NK-92 (cell line): ENCODE data around the gene MAN1A2.
"Not testable (repeated sequence)": the region's sequence is repeated elsewhere in the genome, so short reads cannot be mapped to it uniquely, and the experiment has no call there.

Source experiments
- DNase-seq: peaks from one replicate; lab custom pipeline; 2025; ENCODE audit not compliant: unreplicated experiment; lab: John Stamatoyannopoulos, UW

MAN1A2 gene

DNA sequence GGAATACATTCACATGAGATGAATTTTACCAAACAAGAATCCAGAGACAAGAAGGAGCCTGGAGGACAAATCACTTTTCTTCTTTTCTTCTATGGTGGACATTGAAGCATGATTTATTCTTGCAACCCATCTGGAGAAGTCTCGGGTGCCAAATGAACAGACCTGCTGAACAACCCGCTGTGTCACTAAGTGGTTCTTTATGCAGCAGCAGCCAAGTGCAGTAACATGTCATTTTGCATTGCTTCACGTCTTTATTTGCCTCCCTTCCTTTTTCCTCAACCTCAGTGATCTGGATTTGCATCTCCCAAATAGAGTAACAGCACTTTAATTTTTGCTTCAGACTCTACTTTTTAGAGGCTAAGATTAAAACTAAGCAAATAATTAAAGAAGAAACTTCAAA, 188.6 kb downstream of the MAN1A2 start:
- no peak for DNase-seq

DNA sequence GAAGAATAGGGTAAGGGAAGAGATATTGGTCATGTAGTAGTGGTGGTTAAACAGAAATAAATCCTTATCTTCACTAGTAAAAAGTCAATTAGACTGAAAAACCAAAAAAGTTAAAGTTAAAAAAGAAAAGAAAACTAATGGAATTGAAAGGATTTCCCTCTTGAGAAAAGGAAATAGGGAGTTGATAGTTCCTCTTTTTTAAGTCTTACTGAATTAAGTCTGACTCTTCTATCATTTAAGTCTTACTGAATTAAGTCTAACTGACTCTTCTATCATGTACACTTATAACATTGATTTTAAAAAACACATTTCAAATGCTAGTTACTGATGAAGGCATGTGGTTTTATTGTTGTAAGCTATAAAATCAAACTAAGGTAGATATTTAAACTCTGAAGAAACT, 189.1 kb downstream of the MAN1A2 start:
- DNase-seq: no peak

DNA sequence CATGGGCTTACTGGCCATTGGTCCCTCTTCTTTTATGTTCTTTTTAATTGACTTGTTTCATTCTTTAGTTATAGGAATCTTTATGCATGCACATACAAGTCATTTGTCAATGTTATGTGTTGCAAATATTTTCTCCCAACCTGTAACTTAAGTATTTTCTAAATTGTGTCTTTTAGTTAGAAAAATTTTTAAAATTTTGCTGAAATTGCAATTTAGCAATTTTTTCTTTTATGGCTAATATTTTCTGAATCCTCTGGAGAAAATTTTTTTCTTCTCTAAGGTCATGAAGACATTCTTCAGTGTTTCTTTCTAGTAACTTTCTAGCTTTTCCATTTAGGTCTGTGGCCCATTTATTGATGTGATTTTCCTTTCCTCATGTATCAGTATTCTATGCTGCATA, 189.7 kb downstream of the MAN1A2 start:
- DNase-seq: no peak

DNA sequence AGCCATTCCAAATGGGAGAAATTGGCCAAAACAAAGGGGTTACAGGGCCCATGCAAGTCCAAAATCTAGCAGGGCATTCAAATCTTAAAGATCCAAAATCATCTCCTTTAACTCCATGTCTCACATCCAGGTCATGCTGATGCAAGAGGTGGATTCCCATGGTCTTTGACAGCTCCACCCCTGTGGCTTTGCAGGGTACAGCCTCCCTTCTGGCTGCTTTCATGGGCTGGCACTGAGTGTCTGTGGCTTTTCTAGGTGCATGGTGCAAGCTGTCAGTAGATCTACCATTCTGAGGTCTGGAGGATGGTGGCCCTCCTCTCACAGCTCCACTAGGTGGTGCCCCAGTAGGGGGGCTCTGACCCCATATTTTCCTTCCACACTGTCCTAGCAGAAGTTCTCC, 191.2 kb downstream of the MAN1A2 start:
- not testable (repeated sequence) for DNase-seq

DNA sequence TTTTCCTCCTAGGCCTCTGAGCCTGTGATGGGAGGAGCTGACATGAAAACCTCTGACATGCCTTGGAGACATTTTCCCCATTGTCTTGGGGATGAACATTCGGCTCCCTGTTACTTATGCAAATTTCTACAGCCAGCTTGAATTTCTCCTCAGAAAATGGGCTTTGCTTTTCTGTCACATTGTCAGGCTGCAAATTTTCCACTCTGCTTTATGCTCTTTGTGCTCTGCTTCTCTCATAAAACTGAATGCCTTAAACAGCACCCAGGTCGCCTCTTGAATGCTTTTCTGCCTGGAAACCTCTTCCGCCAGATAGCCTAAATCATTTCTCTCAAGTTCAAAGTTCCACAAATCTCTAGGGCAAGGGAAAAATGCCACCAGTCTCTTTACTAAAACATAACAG, 191.9 kb downstream of the MAN1A2 start:
- DNase-seq: no peak

DNA sequence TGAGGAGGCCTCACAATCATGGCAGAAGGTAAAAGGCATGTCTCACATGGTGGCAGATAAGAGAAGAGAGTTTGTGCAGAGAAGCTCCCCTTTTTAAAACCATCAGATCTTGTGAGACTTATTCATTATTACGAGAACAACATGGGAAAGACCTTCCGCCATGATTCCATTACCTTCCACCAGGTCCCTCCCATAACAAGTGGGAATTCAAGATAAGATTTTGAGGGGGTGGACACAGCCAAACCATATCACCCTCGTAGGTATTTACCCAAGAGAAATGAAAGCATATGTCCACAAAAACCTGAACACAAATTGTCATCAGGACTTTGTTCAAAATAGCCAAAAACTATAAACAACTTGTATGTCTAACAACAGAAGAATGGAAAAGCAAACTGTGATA, 192.7 kb downstream of the MAN1A2 start:
- no peak for DNase-seq

DNA sequence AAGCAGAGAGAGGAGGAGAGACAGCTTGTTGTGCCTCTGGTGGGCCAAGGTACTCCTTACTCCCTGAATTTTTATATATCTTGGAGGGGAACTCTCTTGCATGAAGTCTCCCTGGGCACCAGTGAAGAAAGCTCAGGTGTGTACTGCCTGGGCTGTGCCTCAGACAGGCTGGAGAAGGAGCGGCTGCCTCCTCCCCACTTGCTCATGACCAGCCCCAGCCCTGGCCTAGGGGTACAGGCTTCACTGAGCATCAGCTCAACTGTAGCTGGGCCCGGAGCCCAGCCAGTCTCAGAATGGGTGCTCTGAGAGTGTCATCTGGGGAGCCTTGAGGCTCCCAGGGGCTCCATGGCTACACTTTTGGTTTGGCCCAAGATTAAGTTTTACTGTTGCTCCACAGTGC, 193.8 kb downstream of the MAN1A2 start:
- DNase-seq: no peak

DNA sequence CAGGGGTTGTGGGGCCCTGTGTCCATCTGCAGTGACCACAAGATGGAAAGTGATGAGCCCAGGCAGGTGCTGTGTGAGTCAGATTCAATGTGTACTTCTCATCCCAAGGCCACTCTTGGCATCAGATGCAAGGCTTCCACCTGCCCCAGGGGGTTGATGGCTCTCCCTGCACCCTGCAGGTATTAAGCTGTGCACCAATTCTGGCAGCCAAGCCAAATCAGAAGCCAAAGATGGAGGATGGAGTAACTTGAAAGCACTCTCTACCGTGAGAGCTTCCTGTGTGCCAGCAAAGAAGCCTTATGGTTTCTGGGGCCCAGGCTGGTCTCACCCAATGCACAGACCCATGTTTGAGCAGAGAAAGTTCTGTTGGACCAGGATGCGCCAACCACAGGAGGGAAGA, 194.3 kb downstream of the MAN1A2 start:
- DNase-seq: no peak

DNA sequence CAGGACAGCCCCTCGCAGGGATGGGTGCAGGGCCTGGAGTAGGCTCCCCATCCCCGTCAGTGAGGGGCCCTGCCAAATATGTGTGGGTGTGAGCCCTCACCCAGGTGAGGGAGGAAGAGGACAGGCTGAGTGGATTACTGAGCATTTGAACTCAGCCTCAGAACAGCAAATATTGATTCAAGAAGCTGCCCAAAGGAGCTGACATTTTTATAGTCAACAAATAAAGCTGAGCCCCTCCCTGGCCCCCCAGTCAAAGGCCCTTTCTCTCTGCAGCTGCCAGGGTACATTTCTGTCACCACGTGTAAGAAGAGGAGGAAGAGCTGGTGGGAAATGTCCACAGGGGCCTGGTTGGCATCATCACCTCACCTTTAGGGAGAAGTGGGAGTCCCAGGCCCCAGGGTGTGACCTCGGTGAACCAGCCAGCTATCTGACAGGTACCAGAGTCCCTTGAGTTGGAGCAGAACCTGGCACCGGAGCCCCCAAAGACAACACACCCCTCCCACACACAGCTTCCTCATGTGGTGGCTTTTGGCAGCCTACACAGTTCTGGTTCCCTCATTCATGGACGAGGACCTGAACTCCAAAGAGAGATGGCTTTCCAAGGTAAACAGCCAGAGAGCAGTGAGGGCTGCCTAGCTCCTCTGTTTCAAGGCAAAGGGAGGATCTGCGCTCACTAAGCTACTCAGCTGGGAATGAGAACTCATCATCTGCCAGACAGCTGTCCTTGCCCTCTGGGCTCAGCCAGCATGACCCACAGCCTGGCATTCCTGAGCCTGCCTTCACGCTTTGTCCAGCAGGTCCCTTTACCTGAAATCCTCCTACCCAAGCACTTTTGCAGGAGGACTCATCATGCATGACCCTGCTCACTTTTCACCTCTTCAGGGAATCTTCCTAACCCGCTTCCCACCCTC, 195.6 kb downstream of the MAN1A2 start:
- no peak for DNase-seq

DNA sequence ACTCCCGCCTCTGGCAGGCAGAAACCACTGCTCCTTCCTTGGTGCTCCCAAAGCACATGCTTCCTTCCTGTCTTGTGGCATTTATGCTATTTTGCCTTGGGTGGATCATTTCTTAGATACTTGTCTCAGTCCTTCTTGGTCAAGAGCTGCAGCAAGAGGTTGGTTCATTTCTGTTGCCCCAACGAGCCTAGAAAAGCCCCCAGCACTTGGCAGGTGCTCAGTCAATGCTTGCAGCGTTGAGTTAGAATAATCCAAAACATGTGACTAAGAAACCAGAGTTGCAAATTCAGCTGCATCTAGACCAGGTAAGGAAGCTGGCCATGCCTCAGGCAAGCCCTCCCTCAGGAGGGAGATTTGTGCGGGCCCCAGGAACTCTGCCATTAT, 196.2 kb downstream of the MAN1A2 start:
- DNase-seq: no peak

DNA sequence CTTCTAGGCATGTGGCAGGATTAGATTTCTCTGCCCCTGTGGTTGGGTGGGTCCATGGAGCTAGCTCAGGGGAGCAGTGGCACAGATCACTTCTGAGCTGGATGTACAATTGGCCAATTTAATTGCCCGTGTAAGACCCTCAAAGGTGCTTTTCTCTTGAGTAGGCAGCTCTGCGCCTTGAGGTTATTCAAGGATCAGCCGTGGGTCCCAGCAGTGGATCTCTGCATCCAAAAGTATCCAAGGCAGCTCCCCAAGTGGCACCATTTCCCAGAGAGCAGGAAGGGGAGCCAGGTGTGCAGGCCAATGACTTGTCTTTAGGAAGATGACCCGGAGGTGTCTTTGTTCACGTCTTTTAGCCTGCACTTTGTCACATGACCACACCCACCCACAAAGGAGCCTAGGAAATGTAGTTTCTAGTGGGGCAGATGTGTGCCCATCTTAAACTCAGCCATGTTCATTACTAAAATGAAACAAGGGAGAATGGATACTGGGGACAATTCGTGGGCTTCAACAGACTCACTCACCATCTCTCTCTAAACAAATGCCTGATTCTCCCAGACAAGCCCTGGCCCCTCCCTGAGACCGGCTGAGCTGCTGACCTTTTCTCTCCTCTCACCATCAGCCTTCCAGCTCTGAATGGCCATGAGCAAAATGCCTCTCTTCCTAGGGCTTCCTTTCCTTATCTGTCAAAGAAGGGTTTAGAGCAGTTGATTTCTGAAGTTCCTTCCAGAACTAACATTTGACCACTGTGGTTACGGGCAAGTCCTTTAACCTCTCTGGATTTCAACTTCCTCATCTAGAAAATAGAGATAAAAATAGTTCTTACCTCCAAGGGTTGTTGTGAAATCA, 197.2 kb downstream of the MAN1A2 start:
- no peak for DNase-seq

DNA sequence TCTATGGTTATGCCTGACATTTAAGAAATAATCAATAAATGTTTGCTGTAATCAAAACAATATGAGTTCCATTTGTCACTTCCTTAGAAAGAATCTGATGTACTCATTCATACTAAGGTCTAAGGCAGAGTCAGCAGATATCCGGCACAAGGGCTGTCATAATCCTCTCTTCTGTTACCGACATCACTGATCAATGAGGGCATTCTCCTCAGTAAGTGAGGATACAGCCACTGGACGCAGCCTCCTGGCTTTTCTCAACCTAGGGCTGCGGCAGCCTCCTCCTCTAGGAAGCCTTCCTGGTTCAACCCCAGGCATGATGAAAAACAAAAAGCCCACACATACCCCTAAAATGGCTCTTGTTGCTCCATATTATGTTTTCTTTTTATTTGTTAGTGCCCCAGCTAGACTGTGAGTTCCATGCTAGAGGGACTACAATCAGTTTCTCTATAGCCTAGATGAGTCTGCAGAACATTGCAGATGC, 197.9 kb downstream of the MAN1A2 start:
- DNase-seq: no peak

DNA sequence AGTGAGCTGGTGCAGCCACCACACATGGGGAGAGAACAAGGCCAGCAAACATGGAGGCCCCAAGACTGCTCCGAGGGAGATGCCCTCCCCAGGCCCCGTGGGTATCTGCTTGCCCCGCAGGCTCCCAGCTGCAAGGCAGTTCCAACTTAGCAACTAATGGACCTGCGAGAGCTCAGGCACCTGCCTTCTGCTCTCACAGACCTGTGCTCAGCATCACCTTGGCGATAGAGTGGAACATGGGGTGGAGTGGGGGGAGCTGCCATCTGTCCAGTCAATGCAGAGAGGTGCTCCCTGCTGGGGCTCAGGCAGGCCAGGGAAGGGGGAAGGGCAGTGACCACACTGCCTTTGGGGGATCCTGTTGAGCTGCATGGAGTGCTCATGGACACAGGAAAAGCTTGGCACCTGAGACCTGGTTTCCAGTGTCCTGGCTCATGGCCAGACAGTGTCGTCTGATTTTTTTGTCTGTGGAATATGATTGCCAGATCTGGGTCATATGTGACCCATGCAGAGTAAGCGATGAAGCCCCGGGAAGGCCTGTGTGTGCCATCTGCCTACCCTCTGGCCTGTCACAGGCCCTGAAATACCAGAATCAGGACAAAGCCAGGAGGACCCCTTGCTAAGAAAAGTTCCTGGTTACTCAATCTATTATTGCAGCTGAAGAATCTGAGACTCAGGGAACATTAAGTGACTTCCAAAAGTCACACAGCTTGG, 198.7 kb downstream of the MAN1A2 start:
- no peak for DNase-seq

DNA sequence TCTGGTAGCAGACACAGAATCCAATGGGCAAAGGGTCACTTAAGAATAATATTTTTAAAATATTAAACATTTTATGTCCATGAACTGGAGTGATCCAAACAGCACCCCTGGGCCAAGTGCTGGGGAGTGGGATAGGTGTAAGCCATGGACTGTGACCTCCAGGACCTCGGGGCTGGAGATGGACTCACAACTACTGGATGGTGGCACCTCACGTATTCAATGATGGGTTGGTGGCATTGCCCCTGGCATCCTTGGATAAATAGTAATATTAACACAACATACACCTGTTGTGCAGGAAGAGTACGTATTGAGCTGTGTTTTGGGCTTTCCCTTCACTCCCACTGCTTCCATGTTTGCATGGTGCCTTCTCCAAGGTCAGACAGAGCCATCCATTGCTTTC, 199.3 kb downstream of the MAN1A2 start:
- DNase-seq: no peak

DNA sequence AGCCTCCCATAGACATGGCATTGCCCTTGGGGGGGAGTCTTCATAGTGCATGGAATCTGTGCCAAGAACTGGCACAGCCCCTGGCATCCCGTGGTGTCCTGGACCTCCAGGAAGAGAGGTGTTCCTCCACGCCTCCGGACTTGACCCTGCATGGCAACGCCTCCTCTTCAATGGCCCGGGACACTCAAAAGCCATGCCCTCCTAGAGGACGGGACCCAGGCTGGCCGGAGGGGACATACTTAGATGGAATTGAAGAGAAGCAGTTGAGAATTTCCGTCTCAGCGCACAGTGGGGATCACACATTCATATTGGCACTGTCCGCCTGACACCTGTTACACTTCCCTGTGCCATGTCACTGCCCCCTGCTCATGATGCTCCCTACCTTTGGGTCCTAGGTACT, 200.2 kb downstream of the MAN1A2 start:
- DNase-seq: no peak

DNA sequence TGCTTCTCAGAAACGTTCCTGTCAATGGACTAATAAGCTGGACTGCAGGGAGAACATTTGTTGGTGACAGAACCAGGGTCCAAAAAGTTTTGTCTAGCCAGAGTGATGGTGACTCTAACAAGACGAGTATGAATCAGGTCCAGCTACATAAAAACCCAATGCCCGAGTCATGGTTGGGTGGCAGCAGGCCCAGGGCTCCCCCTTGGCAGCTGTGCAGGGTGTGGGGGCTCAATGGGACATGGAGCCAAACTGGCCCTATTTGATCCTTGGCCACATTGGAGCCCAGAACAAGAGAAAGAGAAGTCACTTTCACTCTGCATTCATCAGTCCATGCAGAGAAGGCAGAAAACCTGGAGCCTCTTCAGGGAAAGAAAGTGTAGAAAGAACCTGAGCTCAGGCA, 200.7 kb downstream of the MAN1A2 start:
- DNase-seq: no peak

DNA sequence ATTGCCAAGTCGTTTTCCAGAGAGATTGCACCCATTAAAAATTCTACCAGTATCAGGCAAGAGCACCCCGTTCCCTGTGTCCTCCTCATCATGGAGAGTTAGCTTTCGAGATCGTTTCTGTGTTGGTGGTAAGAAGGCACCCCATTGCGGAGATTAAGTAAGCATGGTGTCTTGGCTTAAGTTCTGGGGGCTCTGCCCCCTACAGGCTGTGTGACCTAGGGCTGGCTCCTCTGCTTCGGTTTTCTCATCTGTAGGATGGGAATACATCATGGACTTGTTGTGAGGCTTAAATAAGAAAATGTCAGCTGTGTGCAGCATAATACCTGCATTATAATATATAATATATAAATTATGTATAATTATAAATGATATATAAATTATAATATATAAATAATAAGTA, 201.8 kb downstream of the MAN1A2 start:
- no peak for DNase-seq

DNA sequence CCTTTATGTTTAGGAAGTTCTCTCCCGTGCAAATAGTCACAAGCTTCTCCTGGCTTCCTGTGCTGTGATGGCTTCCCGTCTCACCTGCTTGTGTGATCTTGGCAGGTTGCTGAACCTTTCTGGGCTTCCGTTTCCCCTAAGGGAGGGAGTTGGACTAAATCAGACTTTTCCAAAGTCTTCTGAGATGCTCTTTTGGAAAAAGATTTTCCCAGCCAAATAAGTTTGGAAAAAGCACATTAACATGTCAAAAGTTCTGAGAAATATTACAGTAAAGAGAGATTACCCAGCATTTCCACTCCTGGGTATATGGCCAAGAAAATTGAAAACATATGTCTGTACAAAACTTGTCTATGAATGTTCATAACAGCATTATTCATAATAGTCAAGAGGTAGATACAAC, 202.6 kb downstream of the MAN1A2 start:
- DNase-seq: no peak

DNA sequence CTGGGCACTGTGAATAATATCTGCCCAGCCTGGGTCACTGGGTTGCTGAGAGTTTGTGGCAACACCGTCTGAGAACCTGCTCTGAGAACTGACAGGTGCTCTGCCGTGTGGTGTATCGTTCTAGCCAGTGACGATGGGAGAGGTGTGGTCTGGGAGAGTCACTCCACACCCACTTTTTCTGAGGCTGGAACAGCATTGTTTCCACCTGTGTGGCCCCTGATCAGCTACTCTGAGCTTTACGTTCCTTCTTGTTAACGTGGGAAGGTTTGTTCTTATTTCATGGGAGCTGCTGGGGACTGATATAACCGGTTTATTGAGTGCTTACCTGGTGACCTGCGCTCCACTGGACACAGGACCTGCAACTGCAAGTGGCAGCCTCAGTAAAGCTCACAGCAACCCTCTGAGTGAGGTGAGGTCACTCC, 203.8 kb downstream of the MAN1A2 start:
- no peak for DNase-seq

DNA sequence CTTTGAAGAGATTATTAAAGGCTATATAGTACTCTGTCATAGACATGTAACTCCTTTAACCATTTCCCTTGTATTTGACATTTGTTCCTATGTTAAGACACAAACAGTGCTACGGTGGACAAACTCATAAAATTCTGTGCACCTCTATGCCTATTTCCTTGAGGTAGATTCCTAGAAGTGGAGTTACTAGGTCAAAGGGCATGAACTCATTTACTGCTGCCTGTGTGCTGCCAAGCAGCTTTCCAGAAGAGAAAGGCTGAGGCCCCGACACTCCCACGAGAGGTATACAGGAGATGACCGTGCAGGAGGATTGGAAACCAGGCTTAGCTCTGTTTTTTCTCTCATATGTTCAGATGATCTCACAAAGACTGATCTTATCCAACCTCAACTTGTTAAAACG, 204.2 kb downstream of the MAN1A2 start:
- DNase-seq: no peak

DNA sequence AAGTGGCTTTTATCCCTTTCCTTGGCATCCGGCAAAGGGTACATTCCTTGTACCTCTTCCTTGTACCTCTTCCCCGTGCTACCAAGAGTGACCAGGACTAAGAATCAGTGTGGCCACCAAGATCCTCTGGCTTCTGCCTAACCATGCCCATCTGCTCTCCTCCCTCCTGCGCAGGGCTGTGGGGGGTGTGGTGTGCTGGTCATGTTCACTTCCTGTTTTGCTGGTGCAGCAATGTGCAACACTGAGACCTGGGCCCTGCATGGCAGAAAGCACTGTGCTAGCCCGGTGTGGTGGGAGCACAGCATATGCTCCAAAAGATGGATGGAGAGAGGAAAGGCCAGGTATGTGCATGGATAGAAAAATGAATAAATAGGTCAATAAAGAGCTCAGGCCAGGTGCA, 205.3 kb downstream of the MAN1A2 start:
- no peak for DNase-seq
